GM18499 (cell line): ENCODE results near the gene PRRT3.
"Not testable (repeated sequence)": the region's sequence is repeated elsewhere in the genome, so short reads cannot be mapped to it uniquely, and the experiment has no call there.

Source experiments
- ATAC-seq: cut with Tn5 transposase; IDR thresholded peaks from one replicate; pipeline ENCODE4 v1.9.1; 2021; ENCODE audit warnings: moderate number of reproducible peaks; ENCODE audit not compliant: insufficient read depth, unreplicated experiment

Gene PRRT3

GRCh38 chr3:9901967-9902366 lies 50.2 kb downstream of the PRRT3 start:
- ATAC-seq, result no peak

GRCh38 chr3:9900965-9901415 lies 51.2 kb downstream of the PRRT3 start:
- not testable (repeated sequence) for ATAC-seq

DNA sequence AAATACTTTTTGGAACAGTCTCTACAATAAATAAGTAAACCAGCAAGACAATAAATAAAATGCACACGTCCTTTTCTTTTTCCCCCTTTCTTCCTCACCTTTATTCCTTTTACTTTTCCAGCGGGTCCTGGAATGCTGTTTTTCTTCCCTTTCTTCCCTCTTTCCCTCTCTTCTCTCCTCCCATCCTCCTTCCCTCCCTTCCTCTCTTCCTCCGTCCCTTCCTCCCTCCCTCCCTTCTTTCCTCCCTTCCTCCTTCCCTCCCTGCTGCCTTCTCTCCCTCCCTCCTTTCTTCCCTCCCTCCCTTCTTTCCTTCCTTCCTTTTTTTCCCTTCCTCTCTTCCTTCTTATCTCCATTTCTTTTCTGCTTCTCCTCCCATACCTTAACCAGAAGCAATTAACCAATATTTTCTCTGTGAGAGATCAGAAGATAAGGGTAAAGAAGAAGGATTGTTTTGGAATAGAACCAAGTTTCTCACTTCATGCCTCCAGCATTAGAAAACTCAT lies 52.9 kb downstream of the PRRT3 start:
- no peak for ATAC-seq

DNA sequence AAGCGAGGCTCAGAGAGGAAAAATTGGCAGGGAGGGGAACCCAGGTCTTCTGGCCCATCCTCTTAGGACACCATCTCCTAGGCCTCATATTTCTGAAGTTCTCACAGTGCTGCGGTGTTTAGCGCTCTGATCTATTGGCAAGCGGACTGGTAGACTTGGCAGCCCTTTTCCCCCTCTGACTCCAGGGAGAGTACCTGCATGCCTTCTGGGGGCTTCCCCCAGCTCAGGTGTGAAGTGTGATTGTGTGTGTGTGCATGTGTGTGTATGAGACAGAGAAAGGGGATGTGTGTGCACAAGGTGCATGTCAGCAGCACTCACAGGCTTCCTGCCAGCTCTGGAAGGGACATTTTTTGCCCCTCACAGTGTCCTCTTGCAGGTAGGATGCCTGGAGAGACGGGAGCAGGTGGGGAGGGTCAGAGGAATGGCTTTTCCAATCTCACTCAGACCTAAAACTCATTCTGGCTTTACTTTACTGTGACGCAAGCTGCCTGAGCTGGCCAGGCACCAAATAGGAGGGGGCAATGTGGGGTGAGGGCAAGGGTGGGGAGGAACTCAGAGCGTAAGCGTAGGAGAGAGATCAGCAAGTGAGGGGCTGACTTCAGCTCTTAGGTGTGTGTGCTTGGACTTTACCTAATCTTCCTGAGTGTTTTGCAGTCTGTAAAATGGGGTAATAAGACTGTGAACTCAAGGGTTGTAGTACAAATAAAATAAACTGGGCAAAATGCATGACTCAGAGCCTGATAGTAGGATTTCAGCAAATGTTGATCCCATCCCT lies 53.6 kb downstream of the PRRT3 start:
- ATAC-seq, result no peak

DNA sequence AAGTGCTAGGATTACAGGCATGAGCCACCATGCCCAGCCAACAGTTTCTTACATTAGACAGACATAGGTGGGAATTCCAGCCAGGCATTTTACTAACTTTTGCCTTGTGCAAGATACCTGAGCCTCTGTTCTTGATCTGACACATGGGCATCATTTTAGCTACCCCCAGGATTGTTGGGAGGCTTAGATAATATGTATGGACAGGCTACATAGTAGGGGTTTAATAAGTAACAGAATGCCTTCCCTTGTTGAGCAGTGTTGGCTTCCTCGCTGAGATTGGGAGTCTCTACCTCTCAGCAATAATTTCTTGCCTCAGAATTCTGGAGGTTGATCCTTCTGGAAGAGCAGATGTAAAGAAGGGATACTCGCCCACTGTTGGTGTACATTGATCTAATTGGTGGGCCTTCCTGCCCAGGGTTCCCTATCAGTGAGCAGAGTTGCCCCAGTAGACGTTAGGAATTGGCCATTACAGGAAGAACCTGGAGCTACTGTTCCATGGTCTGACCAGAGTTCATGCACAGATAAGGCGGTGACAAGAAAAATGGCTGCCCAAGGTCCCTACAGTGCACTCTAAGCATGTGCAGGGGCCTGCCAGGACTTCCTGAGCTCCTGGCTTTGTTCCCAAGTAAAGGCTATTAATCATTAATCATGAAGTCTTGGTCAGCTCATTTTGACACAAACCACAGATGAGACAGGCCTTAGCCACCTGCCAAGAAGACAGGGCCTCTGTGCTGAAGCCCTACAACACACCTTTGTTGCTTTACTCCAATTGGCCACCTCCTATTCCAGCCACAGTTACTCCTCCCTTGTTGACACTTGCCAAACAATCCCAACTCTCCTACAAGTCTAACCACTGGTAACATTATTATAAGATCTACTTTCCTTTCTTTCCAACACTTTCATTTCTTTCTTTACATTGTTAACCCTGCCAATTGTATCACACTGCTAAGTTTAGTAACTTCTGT lies 54.5 kb downstream of the PRRT3 start:
- no peak for ATAC-seq

GRCh38 chr3:9896755-9897407 lies 55.3 kb downstream of the PRRT3 start:
- ATAC-seq, result not testable (repeated sequence)

GRCh38 chr3:9895715-9896114 lies 56.5 kb downstream of the PRRT3 start:
- ATAC-seq, result not testable (repeated sequence)
